SK-N-SH treated with all-trans-retinoic acid at 6 μM for 48 hours (cell line): ENCODE measurements around the gene CD200R1.

Experiments
- CREB5 ChIP-seq: fragments of 250-450 bp; sonication (Bioruptor Pico); IDR thresholded peaks from 2 replicates; pipeline ENCODE4 v1.5.1; 2020; ENCODE audit warnings: low read depth, mild to moderate bottlenecking, moderate library complexity
- PATZ1 ChIP-seq: fragments of 250-450 bp; sonication (Bioruptor Pico); IDR thresholded peaks from 2 replicates; pipeline ENCODE4 v1.8.0; 2020; ENCODE audit warnings: mild to moderate bottlenecking, moderate library complexity, borderline replicate concordance
- ZFP3 ChIP-seq: fragments of 250-450 bp; sonication (Bioruptor Pico); IDR thresholded peaks from 2 replicates; pipeline ENCODE4 v1.5.0; 2020; ENCODE audit warnings: mild to moderate bottlenecking, moderate library complexity
- ZNF565 ChIP-seq: fragments of 450-650 bp; formaldehyde crosslinking; conservative IDR thresholded peaks from 2 replicates; pipeline ENCODE4 v1.5.0; 2020; ENCODE audit warnings: low read depth, mild to moderate bottlenecking, moderate library complexity
- ZNF70 ChIP-seq: fragments of 450-650 bp; formaldehyde crosslinking; IDR thresholded peaks from 2 replicates; pipeline ENCODE4 v1.5.0; 2020; ENCODE audit warnings: mild to moderate bottlenecking, moderate library complexity
- ZNF8 ChIP-seq: fragments of 450-650 bp; formaldehyde crosslinking; IDR thresholded peaks from 2 replicates; pipeline ENCODE4 v1.5.0; 2020; ENCODE audit warnings: mild to moderate bottlenecking, moderate library complexity

- TF ChIP-seq PATZ1 (CRISPR knock-in tag): no peak
- no peak for TF ChIP-seq ZNF565 (CRISPR knock-in tag)
- no peak for TF ChIP-seq ZFP3 (CRISPR knock-in tag)
- no peak for TF ChIP-seq CREB5 (CRISPR knock-in tag)
- no peak for TF ChIP-seq ZNF8 (CRISPR knock-in tag)
- TF ChIP-seq ZNF70: no peak
These were observed 755 bp downstream of the CD200R1 start for GRCh38 chr3:112974178-112974517.
